PFSK-1 (cell line): ENCODE measurements around the gene CAB39.

Source experiments
- FOXP2 ChIP-seq: optimal IDR thresholded peaks from 2 replicates; pipeline ENCODE3; 2011; ENCODE audit warnings: borderline replicate concordance, control low read depth, inconsistent platforms; ENCODE audit not compliant: insufficient read depth; ENCODE audit errors: extremely low read length, extremely low read depth
- POLR2AphosphoS5 ChIP-seq: IDR thresholded peaks from 2 replicates; pipeline ENCODE4 v1.6.1; 2012; ENCODE audit warnings: low read depth, mild to moderate bottlenecking, control low read depth, low read length, moderate library complexity
- REST ChIP-seq, 2 experiments: IDR thresholded peaks; 2 replicates each; pipeline versions ENCODE4 v1.6.1 to v1.8.0; 2011 to 2012; ENCODE audit warnings: low read depth in 2 of 2, low read length in 2 of 2, control low read depth in 1 of 2, inconsistent platforms in 1 of 2, mild to moderate bottlenecking in 1 of 2, moderate library complexity in 1 of 2; ENCODE audit not compliant: insufficient read depth in 1 of 2
- SIN3A ChIP-seq: IDR thresholded peaks from 2 replicates; pipeline ENCODE4 v1.6.1; 2012; ENCODE audit warnings: mild to moderate bottlenecking, low read length, moderate library complexity, borderline replicate concordance; ENCODE audit not compliant: insufficient read depth
- TAF1 ChIP-seq: IDR thresholded peaks from 2 replicates; pipeline ENCODE4 v1.6.1; 2012; ENCODE audit warnings: low read length, control low read depth, borderline replicate concordance; ENCODE audit not compliant: insufficient read depth

CAB39 gene

GRCh38 chr2:230794497-230794896, 81.9 kb downstream of the CAB39 start:
- TF ChIP-seq TAF1 (no peak), REST (IDR thresholded peaks at IDR 0.05; ENCODE audit: insufficient read depth in 1 of 2, low read depth in 2 of 2, low read length in 2 of 2) (no peak), POLR2AphosphoS5 (no peak), SIN3A (no peak), FOXP2 (no peak)

- TF ChIP-seq FOXP2 (no peak), POLR2AphosphoS5 (no peak), REST (IDR thresholded peaks at IDR 0.05; ENCODE audit: insufficient read depth in 1 of 2, low read depth in 2 of 2, low read length in 2 of 2) (no peak), TAF1 (no peak), SIN3A (no peak)
These were observed 83.2 kb downstream of the CAB39 start for GRCh38 chr2:230795856-230796255.

- TF ChIP-seq FOXP2 (no peak), SIN3A (no peak), REST (IDR thresholded peaks at IDR 0.05; ENCODE audit: insufficient read depth in 1 of 2, low read depth in 2 of 2, low read length in 2 of 2) (no peak), POLR2AphosphoS5 (no peak), TAF1 (no peak)
These were observed 83.7 kb downstream of the CAB39 start for GRCh38 chr2:230796280-230796862.

- TF ChIP-seq POLR2AphosphoS5, result no peak
- TF ChIP-seq SIN3A, result no peak
- TF ChIP-seq FOXP2, result no peak
- no peak for TF ChIP-seq TAF1
- TF ChIP-seq REST (IDR thresholded peaks at IDR 0.05; ENCODE audit: insufficient read depth in 1 of 2, low read depth in 2 of 2, low read length in 2 of 2), result no peak
These were observed 85.2 kb downstream of the CAB39 start for GRCh38 chr2:230797515-230798495.
